ENCODE measurements around the gene BAHCC1.

- no peak for TF ChIP-seq CTCF (IDR thresholded peaks at IDR 0.05)
- TF ChIP-seq POLR2A (IDR thresholded peaks at IDR 0.05), result no peak
These were observed 79.7 kb downstream of the BAHCC1 start for GRCh38 chr17:81474958-81475357.
